ENCODE measurements around the gene ATXN7L3B.

ATXN7L3B gene

GRCh38 chr12:74579981-74580380, 42.3 kb downstream of the ATXN7L3B start:
- DNase-seq (ENCODE audit: low read depth), result no peak

GRCh38 chr12:74581439-74581838, 43.8 kb downstream of the ATXN7L3B start:
- TF ChIP-seq CTCF (IDR thresholded peaks at IDR 0.05; ENCODE audit: control insufficient read depth, insufficient read depth, low read depth, low read length, missing control alignments), result no peak
- H3K4me3 ChIP-seq (ENCODE audit: control insufficient read depth, low read depth, low read length), result no peak overlapping the region
- no peak for DNase-seq (ENCODE audit: low read depth)

More at GRCh38 chr12:74579981-74580380, 42.3 kb downstream of the ATXN7L3B start:
- no peak for TF ChIP-seq CTCF (IDR thresholded peaks at IDR 0.05; ENCODE audit: control insufficient read depth, insufficient read depth, low read depth, low read length, missing control alignments)
- H3K4me3 ChIP-seq (ENCODE audit: control insufficient read depth, low read depth, low read length), result no peak overlapping the region

- no peak for TF ChIP-seq CTCF (IDR thresholded peaks at IDR 0.05; ENCODE audit: control insufficient read depth, insufficient read depth, low read depth, low read length, missing control alignments)
- no peak overlapping the region for H3K4me3 ChIP-seq (ENCODE audit: control insufficient read depth, low read depth, low read length)
- DNase-seq (ENCODE audit: low read depth), result no peak
Observed at GRCh38 chr12:74584483-74585062, 46.9 kb downstream of the ATXN7L3B start.

GRCh38 chr12:74586251-74586650, 48.6 kb downstream of the ATXN7L3B start:
- H3K4me3 ChIP-seq (ENCODE audit: control insufficient read depth, low read depth, low read length), result no peak overlapping the region
- no peak for DNase-seq (ENCODE audit: low read depth)
- TF ChIP-seq CTCF (IDR thresholded peaks at IDR 0.05; ENCODE audit: control insufficient read depth, insufficient read depth, low read depth, low read length, missing control alignments), result no peak
